ENCODE measurements around the gene PRR35. TPM values are rescaled to one million over a fixed set of nuclear protein-coding genes. Genes with fewer than 3 reads are reported as not detected.

The PRR35 gene
- total and polyA plus RNA-seq, 9 donors = 0.07 to 0.30 (median 0.13) TPM; not detected in 1

DNA sequence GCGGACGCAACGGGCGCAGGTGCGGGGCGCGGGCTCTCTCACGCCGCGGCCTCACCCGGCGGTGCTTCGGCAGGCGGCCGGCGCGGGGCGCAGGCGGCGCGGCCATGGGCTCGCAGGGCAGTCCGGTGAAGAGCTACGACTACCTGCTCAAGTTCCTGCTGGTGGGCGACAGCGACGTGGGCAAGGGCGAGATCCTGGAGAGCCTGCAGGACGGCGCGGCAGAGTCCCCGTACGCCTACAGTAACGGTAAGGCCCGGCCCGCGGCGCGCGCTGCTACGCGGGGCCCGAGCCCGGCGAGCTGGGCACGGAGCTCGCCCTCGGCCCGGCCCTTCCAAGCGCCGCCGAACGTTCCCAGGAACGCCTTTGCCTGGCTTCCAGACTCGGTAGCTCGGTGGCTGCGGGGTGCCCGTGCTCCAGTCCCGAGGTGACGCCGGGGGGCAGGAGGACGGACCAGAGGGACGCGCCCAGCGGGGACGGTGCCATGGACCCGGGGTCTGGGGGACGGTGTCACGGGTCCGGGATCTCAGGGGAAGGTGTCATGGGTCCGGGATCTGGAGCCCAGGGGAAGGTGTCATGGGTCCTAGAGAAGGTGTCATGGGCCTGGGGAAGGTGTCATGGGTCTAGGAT, 30.1 kb downstream of the PRR35 start:
- peaks cover 3% of the 10 kb centered on the region for H3K27me3 ChIP-seq (ENCODE audit: control insufficient read depth, insufficient read depth, low read length)
- peak overlapping the region; percentile 51 for H3K27ac ChIP-seq (ENCODE audit: low read length)
- WGBS (ENCODE audit: insufficient coverage) = under 1% methylated on average over 71 of the region's 71 CpGs
- peak overlapping the region; percentile 82 for H3K4me3 ChIP-seq (ENCODE audit: low read length)
- peaks cover 54% of the 10 kb centered on the region for H3K4me1 ChIP-seq (ENCODE audit: control insufficient read depth, insufficient read depth, low read length)
- peaks cover 13% of the 10 kb centered on the region for H3K36me3 ChIP-seq (ENCODE audit: control insufficient read depth, insufficient read depth, low read length)
- no peaks in the 10 kb centered on the region for H3K9me3 ChIP-seq (replicated peaks; ENCODE audit: control insufficient read depth, low read depth, low read length)
- DNase-seq = peak; percentile 56

GRCh38 chr16:590815-591200, 30.6 kb downstream of the PRR35 start:
- Histone ChIP-seq H3K4me1 (ENCODE audit: control insufficient read depth, insufficient read depth, low read length) (peaks cover 50% of the 10 kb centered on the region), H3K27ac (ENCODE audit: low read length) (peak overlapping the region; percentile 51), H3K36me3 (ENCODE audit: control insufficient read depth, insufficient read depth, low read length) (peaks cover 13% of the 10 kb centered on the region), H3K27me3 (ENCODE audit: control insufficient read depth, insufficient read depth, low read length) (no peaks in the 10 kb centered on the region), H3K4me3 (ENCODE audit: low read length) (peak overlapping the region; percentile 82), H3K9me3 (replicated peaks; ENCODE audit: control insufficient read depth, low read depth, low read length) (no peaks in the 10 kb centered on the region)
- 64% methylated on average over 10 of the region's 10 CpGs for WGBS (ENCODE audit: insufficient coverage)
- no peak for DNase-seq

GRCh38 chr16:591231-591630, 31.0 kb downstream of the PRR35 start:
- Histone ChIP-seq H3K27me3 (ENCODE audit: control insufficient read depth, insufficient read depth, low read length) (no peaks in the 10 kb centered on the region), H3K36me3 (ENCODE audit: control insufficient read depth, insufficient read depth, low read length) (peaks cover 15% of the 10 kb centered on the region), H3K4me1 (ENCODE audit: control insufficient read depth, insufficient read depth, low read length) (peaks cover 50% of the 10 kb centered on the region), H3K27ac (ENCODE audit: low read length) (no peak overlapping the region), H3K9me3 (replicated peaks; ENCODE audit: control insufficient read depth, low read depth, low read length) (no peaks in the 10 kb centered on the region), H3K4me3 (ENCODE audit: low read length) (no peak overlapping the region)
- no peak for DNase-seq
- WGBS (ENCODE audit: insufficient coverage) = 90% methylated on average over 1 of the region's 8 CpGs

- no peak overlapping the region for H3K27ac ChIP-seq (ENCODE audit: low read length)
- peaks cover 42% of the 10 kb centered on the region for H3K4me1 ChIP-seq (ENCODE audit: control insufficient read depth, insufficient read depth, low read length)
- H3K27me3 ChIP-seq (ENCODE audit: control insufficient read depth, insufficient read depth, low read length) = no peaks in the 10 kb centered on the region
- DNase-seq = no peak
- WGBS (ENCODE audit: insufficient coverage) = 79% methylated on average over 11 of the region's 15 CpGs
- H3K9me3 ChIP-seq (replicated peaks; ENCODE audit: control insufficient read depth, low read depth, low read length) = no peaks in the 10 kb centered on the region
- H3K36me3 ChIP-seq (ENCODE audit: control insufficient read depth, insufficient read depth, low read length) = peaks cover 20% of the 10 kb centered on the region
- no peak overlapping the region for H3K4me3 ChIP-seq (ENCODE audit: low read length)
Observed at GRCh38 chr16:591892-592517, 31.8 kb downstream of the PRR35 start.

DNA sequence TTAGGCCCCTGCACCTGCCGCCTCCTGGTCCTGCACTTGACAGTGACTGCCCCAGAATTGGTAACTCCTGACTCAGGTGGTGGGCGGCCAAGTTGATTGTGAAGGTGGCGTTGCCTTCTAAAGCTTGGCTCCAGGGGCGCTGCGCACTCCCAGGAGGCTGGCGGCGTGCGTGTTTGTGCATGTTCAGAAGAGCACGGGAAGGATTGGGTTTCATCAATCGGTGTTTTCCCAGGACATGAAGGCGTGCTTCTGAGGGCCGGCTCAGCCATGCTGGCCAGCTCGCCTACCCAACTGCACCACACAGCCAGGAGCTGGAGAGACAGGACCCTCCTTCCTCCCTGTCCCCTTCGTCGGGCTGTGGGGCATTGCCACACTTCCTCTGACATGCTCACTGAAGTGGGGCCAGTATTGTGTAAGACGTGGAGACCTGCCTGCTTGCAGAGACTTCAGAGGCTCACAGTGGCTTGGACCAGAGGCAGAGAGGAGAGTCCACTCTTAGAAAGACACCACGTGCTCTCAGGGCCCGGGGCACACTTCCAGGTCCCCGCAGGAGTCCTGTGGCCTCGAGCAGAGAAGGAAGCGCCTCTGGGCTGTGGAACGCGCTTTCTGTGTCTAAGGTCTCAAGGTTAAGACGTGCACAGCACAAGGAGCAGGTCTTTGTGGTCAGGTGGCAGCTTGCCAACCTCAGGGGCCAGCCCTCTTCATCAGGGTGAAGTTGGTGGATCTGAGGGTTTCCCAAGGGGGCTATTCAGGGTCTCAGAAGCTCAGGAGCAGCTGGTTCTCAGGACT, 32.5 kb downstream of the PRR35 start:
- Histone ChIP-seq H3K27ac (ENCODE audit: low read length) (no peak overlapping the region), H3K4me3 (ENCODE audit: low read length) (no peak overlapping the region), H3K27me3 (ENCODE audit: control insufficient read depth, insufficient read depth, low read length) (no peaks in the 10 kb centered on the region), H3K4me1 (ENCODE audit: control insufficient read depth, insufficient read depth, low read length) (peaks cover 35% of the 10 kb centered on the region), H3K36me3 (ENCODE audit: control insufficient read depth, insufficient read depth, low read length) (peaks cover 20% of the 10 kb centered on the region), H3K9me3 (replicated peaks; ENCODE audit: control insufficient read depth, low read depth, low read length) (no peaks in the 10 kb centered on the region)
- WGBS (ENCODE audit: insufficient coverage) = 68% methylated on average over 19 of the region's 24 CpGs
- DNase-seq = no peak

- H3K36me3 ChIP-seq (ENCODE audit: control insufficient read depth, insufficient read depth, low read length) = peaks cover 20% of the 10 kb centered on the region
- H3K9me3 ChIP-seq (replicated peaks; ENCODE audit: control insufficient read depth, low read depth, low read length) = no peaks in the 10 kb centered on the region
- no peak overlapping the region for H3K4me3 ChIP-seq (ENCODE audit: low read length)
- peaks cover 28% of the 10 kb centered on the region for H3K4me1 ChIP-seq (ENCODE audit: control insufficient read depth, insufficient read depth, low read length)
- H3K27me3 ChIP-seq (ENCODE audit: control insufficient read depth, insufficient read depth, low read length) = no peaks in the 10 kb centered on the region
- no peak for DNase-seq
- H3K27ac ChIP-seq (ENCODE audit: low read length) = no peak overlapping the region
- WGBS (ENCODE audit: insufficient coverage) = 93% methylated on average over 5 of the region's 9 CpGs
Observed at GRCh38 chr16:593406-593805, 33.2 kb downstream of the PRR35 start.

GRCh38 chr16:593807-594206, 33.6 kb downstream of the PRR35 start:
- no peak overlapping the region for H3K27ac ChIP-seq (ENCODE audit: low read length)
- H3K4me3 ChIP-seq (ENCODE audit: low read length) = no peak overlapping the region
- H3K4me1 ChIP-seq (ENCODE audit: control insufficient read depth, insufficient read depth, low read length) = peaks cover 25% of the 10 kb centered on the region
- no peak for DNase-seq
- WGBS (ENCODE audit: insufficient coverage) = 85% methylated on average over 15 of the region's 16 CpGs
- H3K27me3 ChIP-seq (ENCODE audit: control insufficient read depth, insufficient read depth, low read length) = no peaks in the 10 kb centered on the region
- peaks cover 21% of the 10 kb centered on the region for H3K36me3 ChIP-seq (ENCODE audit: control insufficient read depth, insufficient read depth, low read length)
- no peaks in the 10 kb centered on the region for H3K9me3 ChIP-seq (replicated peaks; ENCODE audit: control insufficient read depth, low read depth, low read length)

- no peak for DNase-seq
- Histone ChIP-seq H3K4me1 (ENCODE audit: control insufficient read depth, insufficient read depth, low read length) (peaks cover 25% of the 10 kb centered on the region), H3K27ac (ENCODE audit: low read length) (no peak overlapping the region), H3K4me3 (ENCODE audit: low read length) (no peak overlapping the region), H3K9me3 (replicated peaks; ENCODE audit: control insufficient read depth, low read depth, low read length) (no peaks in the 10 kb centered on the region), H3K27me3 (ENCODE audit: control insufficient read depth, insufficient read depth, low read length) (no peaks in the 10 kb centered on the region), H3K36me3 (ENCODE audit: control insufficient read depth, insufficient read depth, low read length) (peaks cover 28% of the 10 kb centered on the region)
- WGBS (ENCODE audit: insufficient coverage) = 76% methylated on average over 5 of the region's 18 CpGs
Observed at GRCh38 chr16:595094-595528, 34.9 kb downstream of the PRR35 start.

- peaks cover 17% of the 10 kb centered on the region for H3K4me1 ChIP-seq (ENCODE audit: control insufficient read depth, insufficient read depth, low read length)
- H3K36me3 ChIP-seq (ENCODE audit: control insufficient read depth, insufficient read depth, low read length) = peaks cover 28% of the 10 kb centered on the region
- H3K4me3 ChIP-seq (ENCODE audit: low read length) = no peak overlapping the region
- whole genome bisulfite sequencing (ENCODE audit: insufficient coverage) = 86% methylated on average over 34 of the region's 34 CpGs
- no peak for DNase-seq
- no peaks in the 10 kb centered on the region for H3K9me3 ChIP-seq (replicated peaks; ENCODE audit: control insufficient read depth, low read depth, low read length)
- no peak overlapping the region for H3K27ac ChIP-seq (ENCODE audit: low read length)
- no peaks in the 10 kb centered on the region for H3K27me3 ChIP-seq (ENCODE audit: control insufficient read depth, insufficient read depth, low read length)
Observed at GRCh38 chr16:595942-596735, 35.9 kb downstream of the PRR35 start.

DNA sequence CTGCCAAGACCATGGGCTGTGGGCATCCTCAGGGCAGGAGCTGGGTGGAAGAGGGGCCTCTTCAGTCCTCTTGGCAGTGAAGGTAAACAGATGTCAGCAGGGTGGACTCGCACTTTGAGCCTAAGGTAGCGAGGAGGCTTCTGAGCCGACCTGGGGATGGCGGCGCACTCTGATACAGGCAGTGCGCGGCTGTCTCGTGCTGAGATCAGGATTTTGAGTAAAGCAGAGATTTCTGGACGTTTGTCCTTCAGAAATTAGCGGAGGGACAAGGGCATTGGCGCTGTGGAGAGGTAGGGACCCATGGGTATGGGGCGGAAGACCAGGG, 36.5 kb downstream of the PRR35 start:
- Histone ChIP-seq H3K36me3 (ENCODE audit: control insufficient read depth, insufficient read depth, low read length) (peaks cover 32% of the 10 kb centered on the region), H3K4me3 (ENCODE audit: low read length) (no peak overlapping the region)
- WGBS (ENCODE audit: insufficient coverage) = 97% methylated on average over 12 of the region's 12 CpGs

More for the DNA sequence above, 36.5 kb downstream of the PRR35 start:
- peaks cover 15% of the 10 kb centered on the region for H3K4me1 ChIP-seq (ENCODE audit: control insufficient read depth, insufficient read depth, low read length)
- H3K27ac ChIP-seq (ENCODE audit: low read length) = no peak overlapping the region
- DNase-seq = no peak
- no peaks in the 10 kb centered on the region for H3K27me3 ChIP-seq (ENCODE audit: control insufficient read depth, insufficient read depth, low read length)
- H3K9me3 ChIP-seq (replicated peaks; ENCODE audit: control insufficient read depth, low read depth, low read length) = no peaks in the 10 kb centered on the region

Data from muscle of leg (tissue), 11 donors.